Lower leg skin (tissue), 4 donors: ENCODE data around the gene PLEKHO1. TPM values are rescaled to one million over a fixed set of nuclear protein-coding genes. Genes with fewer than 3 reads are reported as not detected.
"Not testable (repeated sequence)": the region's sequence is repeated elsewhere in the genome, so short reads cannot be mapped to it uniquely, and the experiment has no call there.

ENCODE experiments used
- DNase-seq, 2 donors: peaks; one replicate each; pipeline ENCODE4 v3.0.0-alpha.2; 2019; ENCODE audit warnings: low spot score in 2 of 2
- H3K4me3 ChIP-seq: fragments of 200-600 bp; sonication (generic); 2 replicates; pipeline ENCODE4 v1.5.1; 2017; ENCODE audit warnings: mild to moderate bottlenecking, low read depth; ENCODE audit not compliant: poor library complexity, severe bottlenecking
- POLR2A ChIP-seq, 2 donors: fragments of 450-650 bp; IDR thresholded peaks; one replicate each; pipeline ENCODE4 v1.6.1; 2016 to 2017; ENCODE audit warnings: antibody characterized with exemption in 2 of 2, mild to moderate bottlenecking in 1 of 2, moderate library complexity in 1 of 2
- WGBS, 2 donors: methylation state at CpG; one replicate each; pipeline ENCODE4 v1.1.5; 2018; 5-methylcytosine and 5-hydroxymethylcytosine counted together
- intact Hi-C: fragments of 100-400 bp; cut with DNase I; formaldehyde crosslinking; loops from one replicate; pipeline ENCODE4 v1.15.0; 2023; ENCODE audit warnings: low total_unique reads
- total RNA-seq, 4 donors: library from RNA; depleted of rRNA; stranded (reverse); fragments of >200 nt; gene quantifications; one replicate each; pipeline ENCODE4 v1.1.0, GENCODE V29; 2016
- TF ChIP-seq, protein P1 (sequence below), 3 donors: fragments of 450-650 bp; IDR thresholded peaks; one replicate each; pipeline ENCODE4 v1.5.1; 2016; ENCODE audit warnings: antibody characterized with exemption in 3 of 3, mild to moderate bottlenecking in 3 of 3, moderate library complexity in 2 of 3

The PLEKHO1 gene
- total RNA-seq, 4 donors from 2014 or later: 8.7 to 15.4 (median 11.4) TPM

DNA sequence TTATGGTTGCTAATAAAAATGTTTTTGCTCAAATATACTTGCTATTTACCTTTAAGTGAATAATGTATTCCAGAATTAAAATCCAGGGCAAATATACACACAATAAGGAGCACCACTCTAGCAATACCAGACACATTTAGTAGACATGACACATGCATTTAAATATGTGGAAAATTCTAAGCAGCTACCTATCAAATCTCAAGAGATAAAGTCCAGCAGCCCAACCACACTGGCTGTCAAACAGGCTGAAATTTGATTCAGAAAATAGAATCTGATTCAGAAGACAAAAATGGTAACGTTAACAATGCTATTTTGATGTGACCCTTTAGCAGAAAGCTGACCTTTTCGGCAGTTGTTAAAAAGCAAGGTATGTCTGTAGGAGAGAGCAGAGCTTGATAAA lies 42.3 kb downstream of the PLEKHO1 start:
- intact Hi-C loops: no loop called here
- TF ChIP-seq POLR2A (IDR thresholded peaks at IDR 0.05): no peak
- no peak for DNase-seq
- 79 to 82% methylated on average over 2 of the region's 2 CpGs for WGBS, 2 donors
- H3K4me3 ChIP-seq: no peak overlapping the region

DNA sequence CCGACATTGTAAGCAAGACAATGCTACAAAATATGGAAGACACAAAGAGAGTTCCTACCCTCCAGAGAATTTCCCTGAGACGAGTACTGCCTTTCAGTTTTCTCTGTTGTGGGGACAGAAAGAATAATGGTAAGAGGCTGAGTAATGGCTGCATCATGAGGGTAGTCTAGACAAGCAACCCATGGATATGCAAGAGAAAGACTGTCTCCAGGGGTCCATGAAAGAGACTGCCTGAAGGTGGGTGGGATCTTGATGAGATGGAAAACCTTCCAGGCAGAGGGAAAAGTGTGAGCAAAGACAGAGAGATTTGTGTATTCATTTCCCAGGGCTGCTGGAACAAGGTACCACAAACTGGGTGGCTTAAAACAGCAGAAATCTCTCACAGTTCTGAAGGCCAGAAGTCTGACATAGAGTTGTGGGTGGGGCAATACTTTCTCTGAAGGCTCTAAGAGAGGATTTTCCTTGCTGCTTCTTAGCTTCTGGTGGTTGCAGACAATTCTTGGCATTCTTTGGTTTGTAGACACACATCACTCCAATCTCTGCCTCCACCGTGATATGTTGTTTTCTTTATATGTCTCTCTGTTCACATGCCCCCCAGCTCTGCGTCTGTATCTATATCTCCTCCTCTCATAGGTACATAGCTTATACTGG lies 44.8 kb downstream of the PLEKHO1 start:
- no peak for DNase-seq
- TF ChIP-seq, protein P1, sequence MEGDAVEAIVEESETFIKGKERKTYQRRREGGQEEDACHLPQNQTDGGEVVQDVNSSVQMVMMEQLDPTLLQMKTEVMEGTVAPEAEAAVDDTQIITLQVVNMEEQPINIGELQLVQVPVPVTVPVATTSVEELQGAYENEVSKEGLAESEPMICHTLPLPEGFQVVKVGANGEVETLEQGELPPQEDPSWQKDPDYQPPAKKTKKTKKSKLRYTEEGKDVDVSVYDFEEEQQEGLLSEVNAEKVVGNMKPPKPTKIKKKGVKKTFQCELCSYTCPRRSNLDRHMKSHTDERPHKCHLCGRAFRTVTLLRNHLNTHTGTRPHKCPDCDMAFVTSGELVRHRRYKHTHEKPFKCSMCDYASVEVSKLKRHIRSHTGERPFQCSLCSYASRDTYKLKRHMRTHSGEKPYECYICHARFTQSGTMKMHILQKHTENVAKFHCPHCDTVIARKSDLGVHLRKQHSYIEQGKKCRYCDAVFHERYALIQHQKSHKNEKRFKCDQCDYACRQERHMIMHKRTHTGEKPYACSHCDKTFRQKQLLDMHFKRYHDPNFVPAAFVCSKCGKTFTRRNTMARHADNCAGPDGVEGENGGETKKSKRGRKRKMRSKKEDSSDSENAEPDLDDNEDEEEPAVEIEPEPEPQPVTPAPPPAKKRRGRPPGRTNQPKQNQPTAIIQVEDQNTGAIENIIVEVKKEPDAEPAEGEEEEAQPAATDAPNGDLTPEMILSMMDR (IDR thresholded peaks at IDR 0.05): no peak
- no peak for TF ChIP-seq POLR2A (IDR thresholded peaks at IDR 0.05)
- no peak overlapping the region for H3K4me3 ChIP-seq
- 79 to 88% methylated on average over 4 of the region's 4 CpGs for WGBS, 2 donors
- intact Hi-C loops: no loop called here

DNA sequence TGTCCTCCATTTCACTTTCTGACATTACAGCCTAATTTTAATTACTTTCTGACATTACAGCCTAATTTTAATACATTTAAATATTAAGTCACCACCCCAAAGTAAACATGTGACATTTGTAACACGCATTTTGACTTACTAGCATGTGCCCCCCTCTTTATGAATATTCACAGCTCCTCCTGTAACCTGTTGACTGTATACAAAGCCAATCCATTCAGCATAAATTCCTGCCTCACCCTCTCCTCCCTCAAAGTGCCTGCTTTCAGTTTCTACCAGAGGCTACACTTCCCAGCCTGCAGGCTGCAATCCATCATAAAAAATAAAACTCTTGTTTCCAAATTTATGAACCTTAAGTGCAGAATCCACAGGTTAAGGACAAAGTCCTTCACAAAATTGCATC lies 46.7 kb downstream of the PLEKHO1 start:
- DNase-seq: no peak
- intact Hi-C loops: no loop called here
- TF ChIP-seq, protein P1 (IDR thresholded peaks at IDR 0.05): no peak
- TF ChIP-seq POLR2A (IDR thresholded peaks at IDR 0.05): no peak
- WGBS, 2 donors: 68 to 92% methylated on average over 1 of the region's 1 CpG
- H3K4me3 ChIP-seq: no peak overlapping the region

DNA sequence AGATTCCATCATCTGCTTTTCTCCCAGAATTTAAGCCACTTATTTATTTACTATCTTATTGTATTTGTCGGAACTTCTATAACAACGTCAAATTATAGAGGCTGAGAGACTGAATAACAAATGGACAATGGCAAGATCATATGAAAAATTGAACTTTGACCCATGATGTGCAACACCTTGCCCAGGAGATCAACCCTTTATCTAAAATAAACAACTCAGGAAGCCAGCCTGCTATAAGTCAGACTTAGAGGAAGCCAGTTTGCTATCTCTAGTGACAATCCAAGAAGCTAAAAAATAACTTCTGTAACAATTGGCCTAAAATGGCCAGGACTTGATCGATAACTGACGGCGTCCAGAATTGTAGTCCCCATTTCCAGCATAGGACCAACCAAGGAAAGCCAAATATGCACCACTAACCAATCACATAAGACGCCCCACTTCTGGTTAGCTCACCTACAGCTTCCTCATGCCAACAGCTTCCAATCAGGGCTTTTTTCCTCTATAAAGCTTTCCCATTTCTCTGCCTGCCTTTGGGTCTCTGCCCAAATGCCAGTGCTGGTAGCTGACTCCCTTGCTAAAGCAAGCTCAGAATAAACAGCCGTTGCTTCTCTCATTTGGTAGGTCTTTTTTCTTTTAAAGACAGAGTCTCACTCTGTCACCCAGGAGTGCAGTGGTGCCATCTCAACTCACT lies 57.7 kb downstream of the PLEKHO1 start:
- WGBS, 2 donors: 89 to 94% methylated on average over 7 of the region's 7 CpGs
- TF ChIP-seq, protein P1 (IDR thresholded peaks at IDR 0.05): no peak
- no peak for TF ChIP-seq POLR2A (IDR thresholded peaks at IDR 0.05)
- DNase-seq: no peak
- intact Hi-C loops: no loop called here
- H3K4me3 ChIP-seq: no peak overlapping the region

DNA sequence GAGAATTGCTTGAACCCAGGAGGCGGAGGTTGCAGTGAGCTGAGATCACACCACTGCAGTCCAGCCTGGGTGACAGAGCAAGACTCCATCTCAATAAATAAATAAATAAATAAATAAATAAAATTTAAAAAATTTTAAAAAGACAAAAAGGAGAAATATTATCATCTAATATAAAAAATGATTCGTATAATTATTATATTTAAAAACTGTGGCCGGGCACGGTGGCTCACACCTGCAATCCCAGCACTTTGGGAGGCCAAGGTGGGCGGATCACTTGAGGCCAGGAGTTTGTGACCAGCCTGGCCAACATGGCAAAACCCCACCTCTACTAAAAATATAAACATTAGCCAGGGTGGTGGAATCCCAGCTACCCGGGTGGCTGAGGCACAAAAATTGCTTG lies 58.7 kb downstream of the PLEKHO1 start:
- intact Hi-C loops, H3K4me3 ChIP-seq: not testable (repeated sequence)
- DNase-seq: peak in 1 of 2 donors; percentile 64
- WGBS, 2 donors: 90 to 94% methylated on average over 6 of the region's 6 CpGs

Other genes starting within 250 kb of the PLEKHO1 start
- gene SV2A, start 232.1 kb upstream of the PLEKHO1 start, total RNA-seq: 1 to 10 TPM in 1 of 4 donors, under 1 TPM in 3; 0.27 to 1.1 (median 0.55) TPM
- gene SF3B4, start 222.1 kb upstream of the PLEKHO1 start, total RNA-seq: 10 to 100 TPM; 14.9 to 21.6 (median 18.3) TPM
- 10 to 100 TPM; 15.6 to 21.4 (median 19.0) TPM for gene MTMR11, start 213.0 kb upstream of the PLEKHO1 start, total RNA-seq
- 10 to 100 TPM; 16.9 to 21.4 (median 18.4) TPM for gene OTUD7B, start 139.2 kb upstream of the PLEKHO1 start, total RNA-seq
- gene VPS45, start 82.1 kb upstream of the PLEKHO1 start, total RNA-seq: 10 to 100 TPM; 27.7 to 30.9 (median 29.3) TPM
- 10 to 100 TPM; 12.3 to 14.2 (median 13.2) TPM for gene ANP32E, start 86.2 kb downstream of the PLEKHO1 start, total RNA-seq
- gene CA14, start 107.9 kb downstream of the PLEKHO1 start, total RNA-seq: 1 to 10 TPM in 1 of 4 donors, under 1 TPM in 3; 0.30 to 1.8 (median 0.51) TPM
- 100 to 1,000 TPM; 113 to 139 (median 126) TPM for gene APH1A, start 119.1 kb downstream of the PLEKHO1 start, total RNA-seq
- gene C1orf54, start 122.9 kb downstream of the PLEKHO1 start, total RNA-seq: 1 to 10 TPM in 2 of 4 donors, under 1 TPM in 1, not detected in 1; 0.46 to 3.4 (median 3.4) TPM
- 10 to 100 TPM; 16.1 to 34.8 (median 23.4) TPM for gene CIART, start 132.6 kb downstream of the PLEKHO1 start, total RNA-seq
- 10 to 100 TPM; 34.1 to 49.7 (median 38.0) TPM for gene MRPS21, start 143.9 kb downstream of the PLEKHO1 start, total RNA-seq
- gene PRPF3, start 171.6 kb downstream of the PLEKHO1 start, total RNA-seq: 10 to 100 TPM; 28.6 to 45.3 (median 38.1) TPM
- 10 to 100 TPM; 18.2 to 23.1 (median 21.1) TPM for gene RPRD2, start 214.2 kb downstream of the PLEKHO1 start, total RNA-seq